NCI-H2081 treated with DMSO at 0.1 percent for 48 hours (cell line): Measurements from ENCODE around the gene C11orf21.

Source experiments
- DNase-seq: peaks from one replicate; lab custom pipeline; 2025; lab: John Stamatoyannopoulos, UW

The C11orf21 gene

DNA sequence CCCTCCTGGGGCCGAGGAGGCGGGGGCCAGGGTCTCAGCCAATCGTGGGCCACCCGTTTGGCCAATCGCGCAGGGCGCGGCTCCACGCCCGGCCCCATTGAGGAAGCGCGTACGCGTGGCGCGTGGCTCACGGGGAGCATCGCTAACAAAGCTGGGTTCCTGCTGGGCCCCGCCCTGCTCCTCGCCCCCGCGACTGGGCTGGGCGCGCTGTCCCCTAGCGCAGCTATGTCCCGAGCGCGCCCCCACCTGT is 30.7 kb downstream of the C11orf21 start:
- no peak for DNase-seq

DNA sequence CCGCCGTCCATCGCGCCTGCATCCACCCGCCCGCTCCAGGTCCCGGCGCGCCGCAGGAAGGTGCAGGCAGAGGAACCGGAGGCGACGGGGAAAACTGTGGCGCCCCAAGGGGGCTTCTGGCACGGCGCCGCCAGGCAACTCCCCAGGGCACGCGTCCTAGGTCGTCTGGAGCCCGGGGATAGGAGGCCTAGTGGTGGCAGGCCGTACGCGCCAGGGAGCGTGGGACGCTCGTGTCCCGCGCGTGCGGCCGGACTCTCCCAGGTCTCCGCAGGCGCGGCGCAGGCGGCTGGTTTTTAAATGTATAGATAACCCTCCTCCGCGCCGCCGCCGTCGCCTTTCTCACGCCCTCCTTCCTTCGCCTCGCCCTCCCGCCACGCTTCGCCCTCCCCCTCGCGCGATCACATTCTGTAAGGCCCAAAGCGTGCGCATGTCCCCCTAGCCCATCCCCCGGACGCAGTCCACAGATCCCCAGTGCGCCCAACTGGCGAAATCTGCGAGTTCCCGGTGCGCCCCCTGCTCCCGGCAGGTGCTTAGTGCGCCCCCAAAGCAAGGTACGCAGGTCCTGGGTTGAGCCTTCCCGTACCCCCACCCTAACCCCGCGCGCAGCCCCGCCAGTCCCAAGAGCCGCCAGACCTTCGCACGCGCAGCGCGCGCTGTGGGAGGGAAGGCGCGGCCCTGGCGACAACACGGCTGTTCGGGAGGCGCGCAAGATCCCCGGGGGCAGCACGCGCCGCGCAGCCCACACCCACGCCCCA is 31.2 kb downstream of the C11orf21 start, which contains the start of gene ASCL2:
Gene ASCL2 (minus strand): TSS at position 267 of the 755 bp plus-strand sequence. CDS start 256 bp downstream, at position 11.
- DNase-seq = no peak

DNA sequence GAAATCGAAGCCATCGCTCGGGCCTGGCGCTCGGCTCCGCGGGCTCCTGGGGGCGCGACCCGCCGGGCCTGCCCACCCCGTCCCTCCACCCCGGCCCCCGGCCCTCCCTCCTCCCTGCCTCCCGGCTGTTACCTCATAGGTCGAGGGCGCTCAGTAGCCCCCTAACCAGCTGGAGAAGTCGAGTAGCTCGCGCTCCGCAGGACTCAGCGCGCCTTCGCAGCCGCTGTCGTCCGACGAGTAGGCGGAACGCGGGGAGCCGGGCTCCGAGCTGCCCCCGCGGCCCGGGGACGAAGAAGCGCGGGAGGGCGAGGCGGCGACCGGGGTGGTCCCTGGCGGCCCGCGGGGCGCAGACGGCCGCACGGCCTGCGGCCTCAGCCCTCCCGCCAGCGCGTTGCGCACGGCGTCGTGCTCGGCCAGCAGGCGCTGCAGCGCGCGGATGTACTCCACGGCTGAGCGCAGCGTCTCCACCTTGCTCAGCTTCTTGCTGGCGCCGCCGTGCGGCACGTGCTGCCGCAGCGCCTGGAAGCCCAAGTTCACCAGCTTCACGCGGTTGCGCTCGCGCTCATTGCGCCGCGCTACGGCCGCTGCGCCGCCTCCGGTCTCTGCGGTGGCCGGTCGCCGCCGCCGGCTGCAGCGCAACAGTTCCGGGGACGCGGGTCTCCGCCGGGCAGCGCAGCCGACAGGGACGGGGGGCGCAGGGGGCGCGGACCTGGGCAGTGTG is 32.0 kb downstream of the C11orf21 start:
- DNase-seq = no peak

DNA sequence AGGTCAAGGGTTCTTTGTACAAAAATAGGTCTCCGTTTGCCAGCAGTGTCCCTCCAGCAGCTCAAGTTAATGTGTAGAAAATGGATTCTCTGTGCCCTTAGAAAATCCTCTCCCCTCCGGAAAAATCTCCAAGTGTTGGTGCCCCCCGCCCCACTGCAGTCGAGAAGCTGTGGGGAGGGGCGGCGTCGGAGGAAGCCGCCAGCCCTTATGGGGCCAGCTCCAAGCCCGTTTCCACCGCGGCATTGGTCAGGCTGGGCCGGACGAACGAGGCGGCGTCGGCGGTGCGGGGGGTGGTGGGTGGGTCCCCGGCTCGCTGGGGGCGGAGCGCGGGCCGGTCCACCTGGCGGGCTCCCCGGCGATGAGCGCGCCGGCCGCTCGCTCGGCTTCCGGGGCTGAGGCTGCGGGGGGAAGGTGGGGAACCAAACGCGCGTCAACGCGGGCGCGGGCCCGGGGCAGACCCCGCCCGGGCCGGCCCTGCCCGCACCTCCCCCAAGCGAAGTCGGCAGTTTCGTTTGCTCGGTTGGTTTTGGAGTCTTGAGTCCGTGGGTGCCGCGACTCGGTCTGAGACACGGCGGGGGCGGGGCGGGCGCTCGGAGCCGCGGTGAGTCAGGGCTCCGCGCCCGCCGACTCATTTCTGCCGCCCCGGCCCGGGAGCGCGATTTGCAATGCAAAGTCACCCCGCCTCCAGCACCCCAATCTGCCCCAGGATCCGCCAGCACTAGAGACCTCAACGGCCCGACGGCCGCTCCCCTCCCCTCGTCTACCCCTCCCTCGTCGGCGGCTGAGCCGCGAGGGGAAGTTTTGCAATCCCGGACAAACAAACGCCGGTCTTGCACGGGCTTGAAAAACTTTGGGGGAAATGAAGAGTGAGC is 32.8 kb downstream of the C11orf21 start:
- no peak for DNase-seq

DNA sequence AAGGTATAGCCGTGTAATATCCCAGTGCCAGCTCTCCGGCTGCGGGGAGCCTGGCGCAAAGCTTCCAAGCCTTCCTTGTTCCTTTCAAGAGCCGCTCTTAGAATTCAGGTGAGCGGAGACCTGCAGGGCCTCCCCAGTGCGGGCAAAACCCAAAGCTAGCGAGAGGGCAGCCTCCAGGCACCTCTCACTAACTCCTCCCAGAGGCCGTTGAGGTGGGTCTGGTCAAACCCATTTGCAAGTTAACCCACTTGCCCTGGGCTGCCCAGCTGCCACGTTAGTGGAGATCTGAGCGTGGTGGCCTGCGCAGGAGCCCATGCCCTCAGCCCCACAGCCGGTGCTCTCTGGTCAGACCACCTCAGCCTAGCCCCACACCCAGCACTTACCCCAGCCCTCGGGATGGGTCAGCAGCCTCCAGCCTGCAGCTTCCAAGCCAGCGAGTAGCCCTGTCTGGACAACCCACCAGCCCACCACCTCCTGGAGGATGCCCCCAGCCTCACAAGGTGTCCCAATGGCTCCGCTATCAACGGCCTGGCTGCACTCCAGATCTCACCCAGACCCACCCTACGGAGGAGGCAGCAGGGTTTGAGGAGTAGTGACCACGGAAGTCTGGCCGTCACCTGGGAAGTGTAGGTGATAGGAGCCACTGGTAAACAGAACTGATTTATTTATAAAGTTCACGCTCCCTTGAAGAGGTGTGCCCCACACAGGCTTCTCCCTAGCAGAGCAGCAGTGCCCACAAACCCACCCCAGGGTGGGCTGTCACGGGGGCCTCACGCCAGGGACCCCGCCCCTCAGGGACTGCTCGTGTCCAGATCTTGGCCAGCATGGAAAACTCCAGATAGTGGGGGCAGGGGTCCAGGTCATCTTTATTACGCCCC is 33.6 kb downstream of the C11orf21 start:
- no peak for DNase-seq

DNA sequence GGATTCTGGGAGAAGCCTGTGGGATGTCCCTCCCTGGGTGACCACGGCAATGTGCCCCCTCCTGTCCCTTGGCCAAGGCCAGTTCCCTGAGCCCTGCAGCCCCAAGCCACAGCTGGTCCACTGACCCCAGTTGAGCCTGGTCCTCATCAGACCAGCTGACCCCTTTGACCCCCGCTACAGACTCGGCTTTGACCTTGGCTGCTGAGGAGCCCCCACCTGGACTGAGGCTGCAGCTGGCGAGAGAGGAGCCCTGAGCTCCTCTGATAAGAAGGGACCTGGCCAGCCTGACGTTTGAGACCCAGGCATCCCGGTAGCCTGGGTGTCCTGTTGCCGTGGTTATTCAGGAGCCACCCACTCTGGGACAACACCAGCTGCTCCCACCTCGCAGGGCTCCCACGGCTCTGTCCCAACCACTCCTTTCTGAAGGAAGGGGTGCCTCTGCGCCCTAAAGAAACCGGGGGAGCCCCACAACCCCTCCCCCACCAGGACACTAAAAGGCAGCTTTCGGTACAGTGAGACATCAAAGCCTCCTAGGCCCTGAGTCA is 34.3 kb downstream of the C11orf21 start:
- no peak for DNase-seq

DNA sequence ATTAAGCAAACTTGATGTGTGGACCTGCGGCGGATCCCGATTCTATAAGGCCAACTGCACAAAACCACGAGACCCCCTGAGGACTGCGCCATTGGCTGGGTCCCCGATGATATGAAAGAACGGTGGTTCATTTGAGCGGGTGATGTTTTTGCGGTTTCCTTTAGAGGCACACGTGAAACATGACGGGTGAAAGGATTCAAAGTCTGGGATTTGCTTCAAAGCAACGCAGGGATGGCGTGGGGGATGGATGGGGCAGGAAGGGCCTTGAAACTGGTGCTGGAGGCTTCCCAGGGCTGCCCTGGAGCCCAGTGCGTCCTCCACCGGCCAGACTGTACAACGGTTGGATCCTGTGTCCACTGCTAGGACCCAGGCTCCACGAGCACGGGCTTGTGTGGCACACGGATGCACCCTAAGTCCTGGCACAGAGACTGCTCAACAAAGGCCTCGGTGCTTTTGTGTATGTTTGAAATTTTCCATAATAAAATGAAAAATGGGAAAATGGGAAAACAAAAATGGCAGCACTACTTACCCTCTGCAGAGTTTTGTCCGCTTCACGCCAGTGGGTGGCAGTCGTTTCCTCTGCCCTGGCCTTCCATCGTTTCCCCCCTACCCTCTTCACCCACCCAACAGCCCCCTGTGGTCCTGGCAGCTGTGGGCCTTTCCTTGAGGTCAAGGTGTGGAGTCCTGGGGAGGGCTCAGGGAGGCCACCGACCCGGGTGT is 35.0 kb downstream of the C11orf21 start:
- DNase-seq = no peak

DNA sequence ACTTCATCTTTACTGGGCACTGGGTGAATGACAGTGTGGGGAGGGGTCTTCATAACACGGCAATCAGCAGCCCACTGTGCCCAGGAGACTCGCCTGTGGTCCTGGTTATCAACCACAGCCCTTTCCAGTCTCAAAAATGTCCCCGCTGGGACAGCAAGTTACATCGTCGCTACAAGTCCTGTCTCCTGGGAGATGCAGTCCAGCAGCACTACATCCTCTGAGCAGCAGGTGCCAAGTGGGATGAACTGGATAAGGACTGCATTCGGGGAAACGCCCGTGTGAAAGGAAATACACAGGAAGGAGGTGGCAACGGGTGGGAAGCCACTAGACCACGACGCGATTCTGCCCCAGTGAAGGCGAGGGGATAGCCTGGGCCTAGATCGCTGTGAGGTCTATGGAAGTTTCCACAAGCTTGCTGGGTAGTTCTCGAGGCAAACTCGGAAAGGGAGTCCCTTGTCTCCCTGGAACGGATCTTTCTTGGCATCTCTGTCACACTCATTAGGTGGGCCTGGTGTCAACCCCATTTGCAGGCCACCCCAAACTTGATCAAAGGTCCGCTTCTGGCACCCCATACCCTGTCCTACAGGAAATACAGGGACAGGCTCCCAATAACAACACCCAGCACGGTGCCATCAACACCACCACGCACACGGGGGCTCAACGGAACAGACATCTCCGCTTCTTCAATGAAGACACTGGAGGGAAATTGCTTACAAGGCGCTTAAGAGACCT is 35.7 kb downstream of the C11orf21 start:
- DNase-seq = no peak

DNA sequence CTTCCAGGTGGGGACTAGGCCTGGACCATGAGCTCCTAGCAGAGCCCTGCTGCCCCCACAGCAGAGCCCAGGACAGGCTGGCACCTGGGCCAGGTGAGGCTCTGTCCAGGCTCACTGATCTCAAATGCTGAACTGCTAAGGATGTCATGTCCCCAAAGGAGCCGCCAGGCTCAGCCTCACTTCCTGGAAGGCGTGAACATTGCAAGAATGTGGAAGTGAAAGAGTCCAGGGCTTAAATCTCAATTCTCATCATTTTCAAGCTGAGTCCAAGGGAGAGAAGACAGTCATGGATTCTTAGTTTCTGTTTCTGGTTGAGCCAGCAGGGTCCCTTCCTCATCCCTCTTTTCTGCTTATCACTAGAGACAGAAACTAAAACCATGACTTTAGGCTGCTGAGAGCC is 36.3 kb downstream of the C11orf21 start:
- DNase-seq = no peak

DNA sequence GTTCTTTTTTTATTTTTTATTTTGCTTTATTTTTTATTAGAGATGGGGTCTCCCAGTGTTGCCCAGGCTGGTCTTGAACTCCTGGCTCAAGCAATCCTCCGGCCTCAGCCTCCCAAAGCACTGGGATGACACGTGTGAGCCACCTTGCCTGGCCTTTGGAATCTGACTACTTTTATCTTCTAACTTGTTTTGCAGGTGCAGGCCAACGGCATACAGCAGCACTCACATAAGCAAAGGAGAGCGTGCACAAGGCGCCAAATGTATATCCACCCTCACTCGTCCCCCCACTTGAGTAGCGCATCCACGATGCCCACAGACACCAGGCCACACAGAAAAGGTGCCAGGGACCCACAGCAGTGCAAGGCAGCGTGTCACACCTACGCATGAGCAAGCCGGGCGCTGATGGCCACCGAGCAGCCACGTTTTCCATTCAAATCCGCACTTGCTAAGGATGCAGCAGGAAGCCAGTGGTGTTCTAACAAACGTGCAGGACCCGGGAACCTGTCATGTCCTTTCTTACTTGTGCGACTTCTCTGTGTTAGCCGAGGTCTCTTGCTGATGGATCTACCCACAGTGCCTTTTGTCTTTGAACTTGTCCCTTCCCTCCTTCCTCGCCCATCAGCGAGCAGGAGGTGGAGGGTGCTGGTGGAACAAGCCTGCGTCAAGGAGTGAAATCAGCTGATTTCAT is 37.2 kb downstream of the C11orf21 start:
- no peak for DNase-seq

DNA sequence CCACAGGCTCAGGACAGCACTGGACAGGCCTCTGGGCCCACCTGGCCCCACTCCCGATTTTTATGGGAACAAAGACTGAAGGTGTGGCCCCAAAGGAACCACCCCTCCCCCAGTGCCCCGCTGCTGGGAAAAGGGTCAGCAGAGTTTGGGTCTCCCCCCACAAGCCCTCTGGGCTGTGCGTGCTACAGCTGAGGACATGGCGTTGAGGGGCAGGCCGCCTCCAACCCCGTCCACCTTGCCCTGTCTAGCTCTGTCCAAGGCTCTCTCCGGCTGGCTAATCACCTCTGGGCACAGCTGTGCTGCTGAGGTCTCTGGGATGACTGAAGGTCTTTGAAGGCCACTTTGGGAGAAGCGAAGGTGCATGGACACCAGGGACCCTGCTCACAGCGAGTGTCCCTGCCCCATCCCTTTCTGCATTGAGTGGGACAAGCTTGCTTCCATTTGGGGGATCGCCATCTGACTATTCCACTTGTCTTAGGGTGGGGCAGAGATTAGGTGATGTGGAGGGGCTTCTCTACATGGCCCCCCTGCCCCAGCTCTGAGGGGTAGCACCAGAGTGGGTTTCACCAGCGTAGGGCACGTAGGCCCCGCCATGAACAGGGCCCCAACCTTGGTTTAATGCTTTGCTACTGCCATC is 37.9 kb downstream of the C11orf21 start:
- no peak for DNase-seq

DNA sequence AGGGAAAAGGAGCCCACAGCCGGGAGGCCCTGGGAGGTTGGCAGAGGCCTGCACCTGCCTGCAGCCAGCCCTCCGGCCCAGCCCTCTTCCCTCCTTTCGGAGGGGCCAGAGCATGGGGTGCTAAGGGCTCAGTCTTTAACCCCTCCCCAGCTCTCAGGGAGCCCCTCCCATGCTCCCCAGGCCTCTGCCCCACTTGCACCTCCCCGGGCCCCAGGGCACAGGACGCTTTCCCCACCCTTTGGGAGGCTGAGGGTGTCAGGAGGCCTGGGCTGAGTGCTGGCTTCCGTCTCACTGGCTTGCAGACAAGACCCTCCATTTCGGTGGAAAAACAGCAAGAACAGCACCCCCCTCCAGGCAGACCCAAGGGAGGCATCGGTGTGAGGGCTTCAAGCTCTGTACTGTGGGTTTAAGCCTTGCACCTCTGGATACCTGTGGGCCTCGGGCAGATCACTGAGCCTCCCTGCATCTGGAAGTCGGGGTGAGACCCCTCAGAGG is 38.6 kb downstream of the C11orf21 start:
- DNase-seq = no peak

DNA sequence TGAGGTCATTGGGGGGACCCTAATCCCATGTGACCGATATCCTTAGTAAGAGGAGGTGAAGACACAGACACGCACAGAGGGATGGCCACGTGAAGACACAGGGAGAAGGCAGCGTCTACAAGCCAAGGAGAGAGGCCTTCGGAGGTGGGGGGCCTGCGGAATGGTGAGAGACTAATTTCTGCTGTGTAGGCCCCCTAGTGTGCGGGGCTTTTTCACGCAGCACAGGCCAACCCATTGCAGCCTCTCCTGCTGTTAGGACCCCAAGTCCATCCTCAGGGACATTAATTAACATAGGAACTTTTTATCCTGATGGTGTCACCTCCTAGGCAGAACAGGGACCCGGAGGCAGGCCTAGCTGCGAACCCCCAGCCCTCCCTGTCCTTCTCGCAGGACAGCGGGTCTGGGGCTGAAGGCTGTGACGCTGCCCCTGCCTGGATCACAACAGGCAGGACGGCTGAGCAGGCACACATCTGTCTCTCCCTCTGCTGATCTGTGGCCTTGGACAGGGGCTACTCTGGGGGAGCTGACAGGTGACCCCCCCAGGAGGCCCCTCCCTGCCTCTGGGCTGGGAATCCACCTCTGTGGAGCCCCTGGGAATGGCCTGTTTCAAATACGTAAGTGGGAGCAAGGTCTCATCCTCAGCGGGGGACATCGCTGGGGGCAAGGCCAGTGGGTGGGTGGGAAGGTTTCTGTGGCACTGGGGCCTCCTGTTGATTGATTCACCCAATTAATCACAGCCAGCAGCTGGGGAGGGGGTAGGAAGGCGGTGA is 39.2 kb downstream of the C11orf21 start:
- no peak for DNase-seq

DNA sequence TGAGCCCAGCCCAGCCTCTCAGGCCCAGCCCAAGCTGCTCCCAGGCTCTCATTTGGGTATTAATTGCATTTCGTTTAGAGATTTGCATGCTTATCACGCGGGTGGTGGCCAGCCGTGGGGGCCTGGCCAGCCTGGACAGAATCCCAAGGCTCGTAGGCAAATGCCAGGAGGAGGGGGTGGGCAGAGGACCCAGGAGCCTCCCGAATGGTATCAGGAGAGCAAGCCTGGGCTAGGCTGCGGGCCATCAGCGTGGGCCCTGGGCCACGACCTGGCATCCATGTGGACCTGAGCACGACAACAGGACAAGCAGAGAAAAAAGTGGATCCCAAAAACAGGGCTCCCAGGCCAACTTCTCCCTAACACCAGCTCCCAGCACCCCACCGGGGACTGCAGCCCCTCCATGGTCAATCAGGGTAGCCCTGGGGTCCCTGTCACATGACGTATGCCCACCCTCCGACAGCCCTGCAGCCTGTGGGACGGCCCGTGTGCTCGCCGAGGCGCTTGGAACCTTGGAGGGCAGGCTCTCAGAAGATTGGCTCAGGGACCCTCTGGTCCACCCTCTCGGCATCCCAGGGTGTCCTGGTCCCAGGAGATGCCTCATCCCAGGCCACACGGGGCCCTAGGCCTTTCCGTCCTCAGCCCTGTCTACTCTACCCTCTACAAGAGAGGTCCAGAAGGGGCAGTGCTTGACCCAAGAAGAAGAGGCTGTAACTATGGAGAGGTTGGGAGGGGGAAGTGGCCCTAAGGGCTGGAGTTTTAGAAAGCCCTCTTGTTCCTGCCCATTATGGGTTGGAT is 40.1 kb downstream of the C11orf21 start:
- no peak for DNase-seq

DNA sequence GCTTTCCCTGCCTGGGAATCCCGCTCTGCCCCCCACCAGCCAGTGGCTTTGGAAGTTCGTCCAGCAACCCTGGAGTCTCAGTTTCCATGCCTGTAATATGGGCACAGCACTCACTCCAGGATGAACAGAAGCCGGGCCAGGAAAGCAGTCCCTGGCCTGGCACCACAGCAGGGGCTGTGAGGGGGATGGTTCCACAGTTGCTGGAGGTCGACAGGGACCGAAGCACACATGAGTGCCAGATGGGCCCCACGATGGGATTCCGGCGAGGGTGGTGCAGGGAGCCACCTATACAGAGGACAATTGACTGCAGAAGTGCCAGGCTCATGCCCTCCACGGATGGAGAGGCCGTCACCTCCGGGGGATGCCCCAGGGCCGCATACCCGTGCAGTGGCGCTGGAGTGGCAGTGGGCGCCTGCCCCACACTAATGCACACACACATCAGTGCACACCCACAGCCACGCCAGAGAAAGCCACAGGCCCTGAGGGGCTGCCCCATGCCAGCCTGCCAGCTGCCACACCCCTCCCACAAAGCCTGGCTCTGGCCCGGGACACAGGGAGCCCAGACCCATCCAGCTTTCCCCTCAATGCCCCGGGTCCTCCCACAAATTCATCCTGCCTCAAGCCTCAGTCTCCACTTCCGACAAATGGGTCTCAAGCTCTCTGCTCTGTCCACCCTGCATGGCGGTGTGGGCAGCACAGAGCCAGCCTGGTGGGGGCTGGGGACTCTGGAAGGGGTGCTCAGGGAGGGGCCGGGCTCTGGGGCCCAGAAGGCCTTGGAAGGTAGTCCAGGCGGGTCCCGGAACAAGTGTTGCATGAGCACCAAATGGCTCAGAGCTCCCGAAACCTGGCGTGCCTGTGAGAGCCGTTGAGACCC is 41.0 kb downstream of the C11orf21 start:
- DNase-seq = no peak

DNA sequence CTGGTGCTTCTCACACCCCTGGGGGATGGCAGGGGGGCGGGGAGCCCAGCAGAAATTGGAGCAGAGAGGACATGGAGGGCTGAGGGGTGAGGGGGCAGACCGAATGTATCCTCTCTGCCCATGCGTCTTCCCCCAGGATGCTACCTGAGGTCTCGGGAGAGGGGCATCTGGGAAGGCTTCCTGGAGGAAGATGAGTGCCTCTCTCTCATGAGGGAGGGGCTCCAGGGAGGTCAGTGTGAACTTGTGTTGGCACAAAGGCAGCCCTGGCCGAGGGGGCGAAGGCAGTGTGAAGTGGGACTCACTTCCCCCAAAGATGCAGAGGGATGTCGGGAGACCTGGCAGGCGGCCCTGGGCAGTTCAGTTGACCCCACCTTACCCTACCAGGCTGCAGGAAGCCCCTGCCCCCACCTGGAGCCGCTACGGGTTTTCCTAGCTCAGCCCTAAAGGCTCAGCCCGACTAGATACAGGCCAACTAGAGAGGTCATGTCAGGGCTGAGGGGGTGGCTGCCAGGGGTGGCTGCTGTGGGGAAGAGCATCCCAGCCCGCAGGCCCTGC is 41.7 kb downstream of the C11orf21 start:
- no peak for DNase-seq
